GM19240 (cell line): ENCODE data around the gene COX6B1.
"Not testable (repeated sequence)": the region's sequence is repeated elsewhere in the genome, so short reads cannot be mapped to it uniquely, and the experiment has no call there.

Experiments used
- DNase-seq: peaks from one replicate; pipeline ENCODE4 v3.0.0; 2011; ENCODE audit warnings: low spot score; ENCODE audit not compliant: insufficient read length

Gene COX6B1

DNA sequence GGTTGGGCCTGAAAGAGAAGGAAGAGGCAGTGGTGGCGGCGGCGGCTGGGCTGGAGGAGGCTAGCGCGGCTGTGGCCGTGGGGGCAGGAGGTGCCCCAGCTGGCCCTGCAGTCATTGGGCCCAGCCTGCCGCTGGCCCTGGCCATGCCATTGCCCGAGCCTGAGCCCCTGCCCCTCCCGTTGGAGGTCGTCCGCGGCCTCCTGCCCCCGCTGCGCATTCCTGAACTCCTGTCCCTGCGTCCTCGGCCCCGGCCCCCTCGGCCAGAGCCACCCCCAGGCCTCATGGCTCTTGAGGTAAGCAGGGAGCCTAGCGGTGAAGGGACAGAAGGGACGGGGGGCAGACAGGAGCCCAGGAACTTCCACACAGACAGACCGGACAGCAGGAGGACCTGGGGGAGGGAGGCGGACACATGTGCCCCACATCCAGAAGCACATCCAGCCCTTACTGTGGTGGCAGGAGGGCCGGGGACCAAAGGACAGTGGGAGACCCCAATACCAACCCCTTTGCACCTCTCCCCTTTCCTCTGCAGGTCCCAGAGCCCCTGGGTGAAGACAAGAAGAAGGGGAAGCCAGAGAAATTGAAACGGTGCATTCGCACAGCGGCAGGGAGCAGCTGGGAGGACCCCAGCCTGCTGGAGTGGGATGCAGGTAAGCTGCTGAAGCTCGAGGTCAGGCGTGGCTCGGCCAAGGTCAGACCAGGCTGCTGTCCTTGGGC is 14.2 kb upstream of the COX6B1 start:
- DNase-seq = no peak

DNA sequence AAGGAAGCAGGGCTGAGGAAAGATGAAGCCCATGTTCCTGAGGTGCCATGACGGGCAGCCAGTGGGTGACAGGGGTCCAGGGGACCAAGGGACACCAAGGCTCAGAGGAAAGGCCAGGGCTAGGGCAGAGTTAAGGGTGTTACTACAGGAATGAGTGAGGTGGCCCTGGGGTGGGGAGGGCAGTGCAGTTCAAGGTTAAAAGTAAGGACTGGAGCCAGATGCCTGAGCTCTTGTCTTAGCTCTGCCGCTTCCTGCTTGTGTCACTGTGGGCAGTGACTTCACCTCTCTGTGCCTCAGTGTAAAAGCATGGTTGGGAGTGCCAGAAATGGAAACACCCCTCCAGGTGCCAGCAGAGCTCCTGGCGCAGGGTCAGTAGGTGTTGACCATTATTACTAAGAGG is 11.5 kb upstream of the COX6B1 start:
- no peak for DNase-seq

DNA sequence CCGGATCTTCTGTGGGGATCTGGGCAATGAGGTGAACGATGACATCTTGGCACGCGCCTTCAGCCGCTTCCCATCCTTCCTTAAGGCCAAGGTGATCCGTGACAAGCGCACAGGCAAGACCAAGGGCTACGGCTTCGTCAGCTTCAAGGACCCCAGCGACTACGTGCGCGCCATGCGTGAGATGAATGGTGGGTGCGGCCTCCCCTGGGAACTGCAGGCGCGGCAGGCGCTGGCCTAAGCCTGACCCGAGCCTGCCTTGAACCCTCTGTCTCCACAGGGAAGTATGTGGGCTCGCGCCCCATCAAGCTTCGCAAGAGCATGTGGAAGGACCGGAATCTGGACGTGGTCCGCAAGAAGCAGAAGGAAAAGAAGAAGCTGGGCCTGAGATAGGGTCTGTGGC is 11.0 kb upstream of the COX6B1 start:
- no peak for DNase-seq

- no peak for DNase-seq
Measured at GRCh38 chr19:35639321-35639639, 8.8 kb upstream of the COX6B1 start.

- DNase-seq = no peak
Measured at GRCh38 chr19:35639863-35640262, 8.3 kb upstream of the COX6B1 start.

DNA sequence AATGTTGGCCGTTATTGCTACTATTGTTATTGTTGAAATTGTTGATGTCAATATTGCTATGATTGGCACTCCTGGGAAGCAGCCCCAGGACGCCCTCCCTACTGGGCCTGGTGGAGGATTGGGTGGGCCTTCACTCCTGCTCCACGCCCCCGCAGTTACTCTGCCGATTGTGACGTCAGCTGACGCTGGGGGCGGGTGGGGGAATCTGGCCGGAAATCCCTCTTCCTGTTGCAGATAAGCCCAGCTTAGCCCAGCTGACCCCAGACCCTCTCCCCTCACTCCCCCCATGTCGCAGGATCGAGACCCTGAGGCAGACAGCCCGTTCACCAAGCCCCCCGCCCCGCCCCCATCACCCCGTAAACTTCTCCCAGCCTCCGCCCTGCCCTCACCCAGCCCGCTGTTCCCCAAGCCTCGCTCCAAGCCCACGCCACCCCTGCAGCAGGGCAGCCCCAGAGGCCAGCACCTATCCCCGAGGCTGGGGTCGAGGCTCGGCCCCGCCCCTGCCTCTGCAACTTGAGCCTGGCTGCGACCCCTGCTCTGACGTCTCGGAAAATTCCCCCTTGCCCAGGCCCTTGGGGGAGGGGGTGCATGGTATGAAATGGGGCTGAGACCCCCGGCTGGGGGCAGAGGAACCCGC is 6.5 kb upstream of the COX6B1 start, which contains the start of gene ETV2:
TSS of gene ETV2 (plus strand) at position 231 of the 637 bp plus-strand sequence. CDS start 716 bp downstream, outside the sequence.
- DNase-seq = no peak

DNA sequence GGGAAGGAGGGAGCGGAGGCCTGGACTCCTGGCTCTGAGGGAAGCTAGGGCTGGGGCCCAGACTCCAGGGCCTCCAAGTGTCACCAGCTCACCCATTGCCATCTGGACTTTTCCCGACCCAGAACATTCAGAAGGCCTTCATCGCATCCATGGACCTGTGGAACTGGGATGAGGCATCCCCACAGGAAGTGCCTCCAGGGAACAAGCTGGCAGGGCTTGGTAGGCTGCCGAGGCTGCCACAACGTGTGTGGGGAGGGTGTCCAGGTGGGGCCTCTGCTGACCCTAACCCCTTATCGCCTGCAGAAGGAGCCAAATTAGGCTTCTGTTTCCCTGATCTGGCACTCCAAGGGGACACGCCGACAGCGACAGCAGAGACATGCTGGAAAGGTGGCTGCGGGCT is 5.8 kb upstream of the COX6B1 start:
- no peak for DNase-seq

DNA sequence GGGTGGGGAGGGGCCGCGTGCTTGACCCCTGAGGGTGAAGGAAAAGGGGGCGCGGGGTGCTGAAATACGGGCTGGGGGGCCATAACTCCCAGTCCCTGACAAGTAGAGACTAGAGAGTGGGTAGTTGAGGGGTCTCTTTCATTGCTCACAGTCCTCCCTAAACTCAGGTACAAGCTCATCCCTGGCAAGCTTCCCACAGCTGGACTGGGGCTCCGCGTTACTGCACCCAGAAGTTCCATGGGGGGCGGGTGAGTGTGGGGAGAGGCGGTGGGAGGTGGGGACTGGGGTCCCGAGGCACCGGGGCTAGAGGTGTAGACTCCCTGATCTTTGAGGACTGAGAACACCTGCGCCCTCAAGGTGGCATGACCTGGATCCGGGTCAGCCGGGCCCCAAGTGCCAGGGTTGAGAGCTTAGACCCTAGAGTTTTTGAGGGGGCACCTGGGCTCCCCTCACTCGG is 5.3 kb upstream of the COX6B1 start:
- no peak for DNase-seq

GRCh38 chr19:35643255-35644205 is 4.6 kb upstream of the COX6B1 start:
- peak; percentile 85 for DNase-seq

GRCh38 chr19:35644206-35644986 is 3.7 kb upstream of the COX6B1 start:
- DNase-seq = peak; percentile 93

- no peak for DNase-seq
Measured at GRCh38 chr19:35644987-35645679, 3.0 kb upstream of the COX6B1 start.

- DNase-seq = no peak
Measured at GRCh38 chr19:35645680-35646511, 2.2 kb upstream of the COX6B1 start.

- no peak for DNase-seq
Measured at GRCh38 chr19:35650581-35650980, 2.5 kb downstream of the COX6B1 start.

- DNase-seq = not testable (repeated sequence)
Measured at GRCh38 chr19:35654828-35655227, 6.7 kb downstream of the COX6B1 start.

- DNase-seq = no peak
Measured at GRCh38 chr19:35655600-35655999, 7.5 kb downstream of the COX6B1 start.

DNA sequence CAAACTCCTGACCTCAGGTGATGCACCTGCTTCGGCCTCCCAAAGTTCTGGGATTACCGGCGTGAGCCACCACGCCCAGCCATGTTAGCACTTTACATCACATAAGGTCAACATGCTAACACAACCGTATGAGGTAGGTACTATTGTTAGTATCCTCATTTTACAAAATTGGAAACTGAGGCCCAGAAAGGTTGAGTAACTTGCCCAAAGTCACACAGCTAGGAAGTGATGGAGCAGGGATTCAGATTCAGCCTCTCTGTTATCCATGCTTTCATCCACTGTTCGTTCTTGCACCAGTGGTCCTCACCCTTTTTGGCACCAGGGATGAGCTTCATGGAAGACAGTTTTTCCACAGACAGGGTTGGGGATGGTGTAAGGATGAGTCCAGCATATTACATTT is 8.6 kb downstream of the COX6B1 start:
- no peak for DNase-seq

DNA sequence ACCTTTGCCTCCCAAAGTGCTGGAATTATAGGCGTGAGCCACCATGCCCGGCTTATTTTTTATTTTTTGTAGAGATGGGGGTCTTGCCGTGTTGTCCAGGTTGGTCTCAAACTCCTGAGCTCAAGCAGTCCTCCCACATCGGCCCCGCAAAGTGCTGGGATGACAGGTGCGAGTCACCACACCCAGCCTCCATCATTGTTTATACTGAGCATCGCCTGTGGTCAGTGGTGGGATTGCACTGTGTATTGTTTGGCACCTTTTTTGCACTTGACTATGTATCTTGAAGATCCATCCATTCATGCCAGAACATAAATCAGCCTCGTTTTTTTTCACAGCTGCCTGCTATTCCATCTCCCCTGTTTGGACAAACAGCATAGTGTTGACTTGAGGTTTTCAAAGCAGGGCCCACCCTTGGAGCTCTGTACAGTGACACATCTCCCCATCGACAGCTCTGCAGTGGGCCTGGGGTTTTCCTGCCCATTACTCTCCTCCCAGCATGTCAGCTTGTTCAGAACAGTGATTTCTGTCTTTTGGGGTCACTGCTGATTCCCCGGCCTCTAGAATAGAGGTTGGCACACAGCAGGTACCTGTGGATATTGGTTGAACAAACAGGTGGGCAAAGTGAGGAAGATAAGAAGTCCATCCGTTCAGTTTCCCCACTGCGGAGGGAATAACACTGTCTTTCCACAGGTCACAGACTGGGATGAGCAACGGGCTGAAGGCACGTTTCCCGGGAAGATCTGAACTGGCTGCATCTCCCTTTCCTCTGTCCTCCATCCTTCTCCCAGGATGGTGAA is 10.0 kb downstream of the COX6B1 start:
- no peak for DNase-seq

- no peak for DNase-seq
Measured at GRCh38 chr19:35661995-35662340, 13.8 kb downstream of the COX6B1 start.

DNA sequence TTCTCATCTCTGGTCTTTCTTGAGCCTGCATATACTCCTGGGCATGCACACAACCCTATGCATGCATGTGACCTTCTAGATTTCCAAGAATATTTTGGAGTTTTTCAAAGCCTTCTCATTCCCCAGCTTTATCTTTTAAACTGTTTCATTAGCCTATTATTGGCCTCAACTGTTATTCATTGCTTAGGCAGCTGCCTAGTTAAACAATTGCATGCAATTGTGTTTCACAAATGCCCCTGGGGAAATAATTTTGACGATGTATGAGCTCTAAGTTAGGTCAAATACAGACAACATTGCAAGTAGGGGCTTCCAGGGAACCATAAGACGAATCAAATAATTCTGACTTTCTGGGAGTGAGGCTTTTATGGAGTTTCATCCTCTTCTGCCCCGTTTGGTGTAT is 15.9 kb downstream of the COX6B1 start:
- DNase-seq = no peak
